Endothelial cell of umbilical vein (primary cell): ENCODE data around the gene EPB41L3. TPM values are rescaled to one million over a fixed set of nuclear protein-coding genes. Genes with fewer than 3 reads are reported as not detected.

Experiments used
- BruUV-seq: library from RNA; stranded (reverse); fragments of 400-500 nt; replicated peaks from 2 replicates; lab custom pipeline; 2021; lab: Mats Ljungman, UMichigan
- CTCF ChIA-PET: fragments of 300-600, 350-600 bp; sonication (Branson Sonifier 250); formaldehyde crosslinking; loops from one replicate; lab custom pipeline; 2021; ENCODE audit warnings: antibody characterized with exemption, inconsistent platforms; lab: Charles Lee
- POLR2A ChIA-PET: fragments of 300-600, 350-600 bp; sonication (Branson Sonifier 250); formaldehyde crosslinking; loops from one replicate; lab custom pipeline; 2021; ENCODE audit warnings: antibody characterized with exemption, inconsistent platforms; lab: Charles Lee
- DNase-seq: peaks from one replicate; pipeline ENCODE4 v3.0.0-alpha.2; 2011; ENCODE audit warnings: low read depth, low spot score
- FAIRE-seq: peaks from 2 replicates; lab custom pipeline; 2011; peaks lifted over from hg19 to GRCh38; lab: Jason Lieb, UNC
- H2AFZ ChIP-seq: 2 replicates; pipeline ENCODE4 v1.6.0; 2012; ENCODE audit warnings: low read depth, low read length, control low read depth, inconsistent platforms
- H3K27ac ChIP-seq: 2 replicates; pipeline ENCODE4 v1.5.1; 2011; ENCODE audit warnings: low read depth, mild to moderate bottlenecking, control low read depth, low read length, moderate library complexity; ENCODE audit not compliant: insufficient read depth
- H3K27me3 ChIP-seq, 2 experiments: 2 replicates each; pipeline versions ENCODE4 v1.6.0 to v1.6.1; 2011; ENCODE audit warnings: low read length in 2 of 2, mixed read lengths in 1 of 2; ENCODE audit not compliant: control insufficient read depth in 2 of 2, insufficient read depth in 2 of 2
- H3K36me3 ChIP-seq, 2 experiments: 2 replicates in 1 of 2; 3 replicates in 1 of 2; pipeline ENCODE4 v1.5.1; 2011; ENCODE audit warnings: low read length in 2 of 2, mild to moderate bottlenecking in 1 of 2, moderate library complexity in 1 of 2; ENCODE audit not compliant: control insufficient read depth in 2 of 2, insufficient read depth in 2 of 2; ENCODE audit errors: extremely low read depth in 1 of 2
- H3K4me1 ChIP-seq: 3 replicates; pipeline ENCODE4 v1.5.1; 2011; ENCODE audit warnings: mild to moderate bottlenecking, low read length; ENCODE audit not compliant: control insufficient read depth, insufficient read depth; ENCODE audit errors: extremely low read depth
- H3K4me2 ChIP-seq: 2 replicates; pipeline ENCODE4 v1.6.1; 2011; ENCODE audit warnings: low read length, control low read depth, mixed read lengths; ENCODE audit not compliant: insufficient read depth
- H3K4me3 ChIP-seq, 3 experiments: fragments of 200-600 bp in 1 of 3; sonication (generic), shearing (Covaris generic) in 1 of 3; replicated peaks in 1 of 3; 2 replicates each; pipeline ENCODE4 v1.5.1; 2011 to 2016; ENCODE audit warnings: control low read depth in 3 of 3, low read length in 3 of 3, mild to moderate bottlenecking in 2 of 3, inconsistent platforms in 1 of 3, low read depth in 1 of 3, moderate library complexity in 1 of 3; ENCODE audit not compliant: insufficient read depth in 1 of 3
- H3K79me2 ChIP-seq: 2 replicates; pipeline ENCODE4 v1.6.0; 2012; ENCODE audit warnings: low read length, inconsistent platforms; ENCODE audit not compliant: control insufficient read depth, insufficient read depth
- H3K9ac ChIP-seq: replicated peaks from 2 replicates; pipeline ENCODE3; 2011; ENCODE audit warnings: low read length, control low read depth; ENCODE audit not compliant: insufficient read depth; ENCODE audit errors: extremely low read depth
- H3K9me1 ChIP-seq: replicated peaks from 3 replicates; pipeline ENCODE4 v1.6.0; 2011; ENCODE audit warnings: mild to moderate bottlenecking, low read length; ENCODE audit not compliant: control insufficient read depth, insufficient read depth; ENCODE audit errors: extremely low read depth
- H3K9me3 ChIP-seq: replicated peaks from 2 replicates; pipeline ENCODE4 v1.5.1; 2012; ENCODE audit warnings: low read length, inconsistent platforms; ENCODE audit not compliant: control insufficient read depth, insufficient read depth
- H4K20me1 ChIP-seq: replicated peaks from 2 replicates; pipeline ENCODE3; 2011; ENCODE audit warnings: mild to moderate bottlenecking, low read length; ENCODE audit not compliant: control insufficient read depth, insufficient read depth; ENCODE audit errors: extremely low read depth
- EZH2 ChIP-seq: IDR thresholded peaks from 2 replicates; pipeline ENCODE4 v1.6.1; 2012; ENCODE audit warnings: borderline replicate concordance, low read depth, mild to moderate bottlenecking, moderate library complexity, low read length, inconsistent platforms; ENCODE audit not compliant: severe bottlenecking
- FOS ChIP-seq: IDR thresholded peaks from 2 replicates; pipeline ENCODE4 v1.6.1; 2011; ENCODE audit warnings: mild to moderate bottlenecking, low read length, moderate library complexity, borderline replicate concordance; ENCODE audit not compliant: insufficient read depth
- GATA2 ChIP-seq: IDR thresholded peaks from 2 replicates; pipeline ENCODE4 v1.7.0; 2011; ENCODE audit warnings: low read depth, mild to moderate bottlenecking, moderate library complexity, mixed read lengths, low read length; ENCODE audit not compliant: insufficient read length, insufficient read depth
- JUN ChIP-seq: IDR thresholded peaks from 2 replicates; pipeline ENCODE4 v1.6.1; 2011; ENCODE audit warnings: borderline replicate concordance, low read depth; ENCODE audit not compliant: insufficient read length, insufficient read depth
- MYC ChIP-seq: IDR thresholded peaks from one replicate; pipeline ENCODE4 v1.6.1; 2011; ENCODE audit warnings: mild to moderate bottlenecking, low read depth, low read length
- POLR2A ChIP-seq: IDR thresholded peaks from 2 replicates; pipeline ENCODE4 v1.6.1; 2012; ENCODE audit warnings: low read depth, mild to moderate bottlenecking, control low read depth, low read length
- POLR2AphosphoS5 ChIP-seq: IDR thresholded peaks from 2 replicates; pipeline ENCODE4 v1.6.1; 2012; ENCODE audit warnings: low read depth, mild to moderate bottlenecking, control low read depth, low read length, moderate library complexity; ENCODE audit not compliant: insufficient read depth
- dilution Hi-C: fragments of 300-500 bp; cut with MboI; formaldehyde crosslinking; loops from one replicate; pipeline ENCODE4 v1.15.0; 2019; ENCODE audit warnings: low sequenced_read_pairs; ENCODE audit not compliant: extremely low pct_ligation_motif_present
- intact Hi-C: fragments of 100-400 bp; cut with micrococcal nuclease; formaldehyde crosslinking; loops from one replicate; pipeline ENCODE4 v1.10.0; 2022
- polyA plus RNA-seq, 4 experiments: library from polyadenylated mRNA; depleted of rRNA in 3 of 4; stranded (reverse) in 3 of 4; unstranded in 1 of 4; fragments of >200 nt; gene quantifications; 2 replicates each; pipeline versions ENCODE4 v1.2.1 to v1.2.3, GENCODE V29; 2011 to 2012; ENCODE audit warnings: missing spikeins in 1 of 4
- total RNA-seq: library from RNA; stranded (reverse); gene quantifications from 2 replicates; pipeline ENCODE4 v1.2.3, GENCODE V29; 2021
- TF ChIP-seq, protein P1 (sequence below): IDR thresholded peaks from 2 replicates; pipeline ENCODE4 v1.6.1; 2011; ENCODE audit not compliant: insufficient read depth, insufficient read length
- TF ChIP-seq, protein P2 (sequence below), 2 donors: IDR thresholded peaks; 1 replicate in 1 of 2; 2 replicates in 1 of 2; pipeline ENCODE4 v1.5.1; 2011; ENCODE audit warnings: low read length in 2 of 2, mild to moderate bottlenecking in 2 of 2, moderate library complexity in 2 of 2, control low read depth in 1 of 2, inconsistent platforms in 1 of 2, low read depth in 1 of 2; ENCODE audit not compliant: insufficient read depth in 1 of 2; ENCODE audit errors: extremely low read depth in 1 of 2

Gene EPB41L3
- total and polyA plus RNA-seq, 2 donors (not counting 3 experiments of a cell fraction or from before 2014, with no cell fraction given): 38.9 to 114 TPM

DNA sequence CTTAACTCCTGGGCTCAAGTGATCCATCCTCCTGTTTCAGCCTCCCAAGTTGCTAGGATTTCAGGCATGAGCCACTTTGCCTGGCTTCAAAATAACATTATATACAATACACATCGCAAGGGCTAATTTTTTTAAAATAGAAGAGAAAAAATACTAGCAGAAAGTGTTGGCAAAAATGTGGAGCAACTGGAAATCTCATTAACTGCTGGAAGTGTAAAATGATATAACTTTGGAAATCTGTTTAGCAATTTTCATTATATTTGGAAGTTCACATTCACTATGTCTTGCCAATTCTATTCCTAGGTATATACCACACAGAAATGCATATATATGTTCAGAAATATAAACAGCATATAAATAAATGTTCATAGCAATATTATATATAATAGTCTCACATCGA, 193.2 kb downstream of the EPB41L3 start:
- POLR2A ChIA-PET: no interaction called here
- H4K20me1 ChIP-seq: no peaks in the 10 kb centered on the region
- no peak overlapping the region for H3K4me3 ChIP-seq
- H3K79me2 ChIP-seq: no peaks in the 10 kb centered on the region
- TF ChIP-seq POLR2AphosphoS5 (no peak), EZH2 (no peak), MYC (no peak), GATA2 (no peak), FOS (no peak), JUN (no peak), POLR2A (no peak)
- TF ChIP-seq, protein P1, sequence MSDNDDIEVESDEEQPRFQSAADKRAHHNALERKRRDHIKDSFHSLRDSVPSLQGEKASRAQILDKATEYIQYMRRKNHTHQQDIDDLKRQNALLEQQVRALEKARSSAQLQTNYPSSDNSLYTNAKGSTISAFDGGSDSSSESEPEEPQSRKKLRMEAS: no peak
- TF ChIP-seq, protein P2, sequence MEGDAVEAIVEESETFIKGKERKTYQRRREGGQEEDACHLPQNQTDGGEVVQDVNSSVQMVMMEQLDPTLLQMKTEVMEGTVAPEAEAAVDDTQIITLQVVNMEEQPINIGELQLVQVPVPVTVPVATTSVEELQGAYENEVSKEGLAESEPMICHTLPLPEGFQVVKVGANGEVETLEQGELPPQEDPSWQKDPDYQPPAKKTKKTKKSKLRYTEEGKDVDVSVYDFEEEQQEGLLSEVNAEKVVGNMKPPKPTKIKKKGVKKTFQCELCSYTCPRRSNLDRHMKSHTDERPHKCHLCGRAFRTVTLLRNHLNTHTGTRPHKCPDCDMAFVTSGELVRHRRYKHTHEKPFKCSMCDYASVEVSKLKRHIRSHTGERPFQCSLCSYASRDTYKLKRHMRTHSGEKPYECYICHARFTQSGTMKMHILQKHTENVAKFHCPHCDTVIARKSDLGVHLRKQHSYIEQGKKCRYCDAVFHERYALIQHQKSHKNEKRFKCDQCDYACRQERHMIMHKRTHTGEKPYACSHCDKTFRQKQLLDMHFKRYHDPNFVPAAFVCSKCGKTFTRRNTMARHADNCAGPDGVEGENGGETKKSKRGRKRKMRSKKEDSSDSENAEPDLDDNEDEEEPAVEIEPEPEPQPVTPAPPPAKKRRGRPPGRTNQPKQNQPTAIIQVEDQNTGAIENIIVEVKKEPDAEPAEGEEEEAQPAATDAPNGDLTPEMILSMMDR (IDR thresholded peaks at IDR 0.05; ENCODE audit: extremely low read depth in 1 of 2, insufficient read depth in 1 of 2, low read depth in 1 of 2, low read length in 2 of 2): no peak
- H3K36me3 ChIP-seq: no peaks in the 10 kb centered on the region
- CTCF ChIA-PET: no interaction called here
- H3K4me2 ChIP-seq: no peak overlapping the region
- BruUV-seq: no TSS peak
- H3K9me3 ChIP-seq: no peaks in the 10 kb centered on the region
- no peaks in the 10 kb centered on the region for H3K9me1 ChIP-seq
- DNase-seq (no peak), FAIRE-seq (no peak)
- H3K9ac ChIP-seq: no peak overlapping the region
- no peak overlapping the region for H3K27ac ChIP-seq
- no peaks in the 10 kb centered on the region for H3K27me3 ChIP-seq
- no peaks in the 10 kb centered on the region for H3K4me1 ChIP-seq
- intact Hi-C loops: no loop called here
- dilution Hi-C loops: no loop called here
- H2AFZ ChIP-seq: no peak overlapping the region

Other genes starting within 250 kb of the EPB41L3 start
- 13.0 and 13.7 TPM in 2 replicates for gene ZBTB14, start 248.3 kb downstream of the EPB41L3 start, total RNA-seq
- 4.2 and 5.5 TPM in 2 replicates for gene ZBTB14, start 248.3 kb downstream of the EPB41L3 start, polyA plus RNA-seq